Stimulated activated CD8-positive, alpha-beta memory T cell treated with anti-CD3 and anti-CD28 coated beads, Interleukin-12 subunit alpha, Interleukin-12 subunit beta, amount 100 ng/mL, for 24 hours (primary cell): ENCODE results near the gene SIGLEC1.

Experiments used
- DNase-seq: peaks from one replicate; pipeline ENCODE4 v3.0.0-alpha.2; 2020; ENCODE audit errors: extremely low read depth

SIGLEC1 gene

DNA sequence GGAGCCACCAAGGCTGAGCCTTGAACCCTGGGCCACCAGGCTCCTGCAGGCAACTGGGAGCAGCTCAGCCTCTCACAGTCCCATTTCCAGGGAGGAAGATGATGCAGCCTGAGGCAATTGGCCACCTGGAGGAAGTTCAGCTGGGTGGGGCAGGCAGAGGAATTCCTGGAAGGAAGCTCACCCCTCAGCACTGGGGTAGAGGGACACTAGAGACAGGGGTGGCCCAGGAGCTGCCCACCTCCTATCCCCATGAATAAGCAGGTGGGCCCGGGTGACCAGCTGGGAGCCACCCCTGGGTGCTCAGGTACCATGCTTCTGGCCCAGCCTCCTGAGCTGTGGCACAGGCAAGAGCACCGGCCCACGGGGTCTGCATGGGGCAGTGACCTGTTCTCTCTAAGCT lies 16.5 kb upstream of the SIGLEC1 start:
- no peak for DNase-seq

DNA sequence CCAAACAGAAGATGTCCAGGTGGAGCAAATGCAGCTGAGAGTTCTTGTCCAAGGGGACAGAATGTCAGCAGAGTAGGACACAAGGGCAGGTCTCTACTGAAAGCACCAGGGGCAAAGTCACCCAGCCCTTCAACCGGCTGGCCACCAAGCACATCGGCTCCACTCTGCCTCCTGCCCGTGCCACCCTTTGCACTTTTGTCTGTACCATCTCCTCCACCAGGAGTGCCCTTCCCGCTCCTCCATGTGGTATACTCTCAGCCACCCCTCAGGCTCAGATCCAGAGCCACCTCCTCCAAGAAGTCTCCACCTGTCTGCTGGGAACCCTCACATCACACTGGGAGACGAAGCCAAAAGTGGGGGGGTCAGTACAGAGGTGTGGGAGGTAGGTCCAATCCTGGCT lies 16.0 kb upstream of the SIGLEC1 start:
- DNase-seq = no peak

DNA sequence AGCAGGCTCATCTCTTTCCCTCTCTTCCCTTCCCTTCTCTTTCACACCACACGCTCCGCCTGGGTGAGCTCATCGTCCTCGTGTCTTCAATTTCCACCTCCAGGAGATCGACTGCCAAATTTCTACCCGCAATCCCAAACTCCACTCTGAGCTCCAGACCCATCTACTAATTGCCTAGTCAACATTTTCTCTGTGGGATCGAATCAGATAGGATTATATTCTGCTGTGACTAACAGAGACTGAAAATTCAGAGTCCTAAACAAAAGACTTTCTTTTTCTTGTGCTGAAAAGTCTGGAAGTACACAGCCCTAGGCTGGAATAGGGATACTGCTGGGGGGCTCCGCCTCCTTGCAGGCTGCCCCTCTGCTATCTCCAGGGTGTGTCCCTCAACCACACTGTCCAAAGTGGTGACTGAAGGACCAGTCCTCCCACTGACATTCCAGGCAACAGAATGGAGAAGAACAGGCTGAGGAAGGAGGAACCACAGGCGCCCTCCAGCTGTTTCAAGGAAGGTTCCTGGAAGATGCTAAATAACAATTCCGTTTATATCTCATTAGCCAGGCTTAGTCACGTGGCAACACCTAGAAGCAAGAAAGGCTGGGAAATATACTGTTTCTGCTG lies 15.1 kb upstream of the SIGLEC1 start:
- DNase-seq = no peak

DNA sequence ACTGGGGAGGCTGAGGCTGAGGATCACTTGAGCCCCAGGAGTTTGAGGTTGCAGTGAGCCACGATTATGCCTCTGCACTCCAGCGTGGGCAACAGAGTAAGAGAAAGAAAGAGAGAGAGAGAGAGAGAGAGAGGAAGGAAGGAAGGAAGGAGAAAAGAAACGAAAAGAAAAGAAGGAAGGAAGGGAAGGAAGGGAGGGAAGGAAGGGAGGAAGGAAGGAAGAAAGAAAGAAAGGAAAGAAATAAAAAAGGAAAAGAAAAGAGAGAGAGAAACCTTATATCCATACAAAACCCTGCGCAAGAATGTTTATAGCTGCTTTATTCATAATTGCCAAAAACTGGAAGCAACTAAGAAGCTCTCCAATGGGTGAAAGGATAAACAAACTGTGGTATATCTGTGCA lies 12.0 kb upstream of the SIGLEC1 start:
- DNase-seq = no peak

DNA sequence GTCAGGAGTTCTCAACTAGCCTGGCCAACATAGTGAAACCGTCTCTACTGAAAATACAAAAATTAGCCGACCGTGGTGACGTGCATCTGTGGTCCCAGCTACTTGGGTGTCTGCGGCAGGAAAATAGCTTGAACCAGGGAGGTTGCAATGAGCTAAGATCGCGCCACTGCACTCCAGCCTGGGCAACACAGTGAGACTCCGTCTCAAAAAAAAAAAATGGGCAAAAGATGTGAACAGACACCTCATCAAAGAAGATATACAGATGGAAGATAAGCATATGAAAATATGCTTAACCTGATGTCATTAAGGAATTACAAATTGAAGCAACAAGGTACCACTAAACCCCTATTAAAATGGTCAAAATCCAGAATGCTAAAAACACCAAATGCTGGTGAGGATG lies 10.9 kb upstream of the SIGLEC1 start:
- DNase-seq = no peak

DNA sequence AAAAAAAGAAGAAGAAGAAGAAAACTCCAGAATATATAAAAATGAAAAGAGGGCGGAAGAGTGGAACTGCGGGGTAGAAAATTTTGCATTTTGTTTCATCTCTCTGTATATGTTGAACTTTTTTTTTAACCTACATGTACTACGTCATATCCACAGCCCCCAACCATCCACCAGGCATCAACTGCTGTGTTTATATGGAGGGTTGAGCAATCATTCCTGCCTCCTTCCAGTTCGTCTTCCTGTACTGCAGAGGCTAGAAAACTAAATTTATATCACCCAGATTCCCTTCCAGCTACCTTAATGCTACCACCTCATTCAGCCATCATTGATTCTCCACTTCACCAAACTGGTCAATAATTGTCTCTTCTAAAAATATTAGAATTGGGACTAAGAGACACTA lies 9.5 kb upstream of the SIGLEC1 start:
- no peak for DNase-seq

DNA sequence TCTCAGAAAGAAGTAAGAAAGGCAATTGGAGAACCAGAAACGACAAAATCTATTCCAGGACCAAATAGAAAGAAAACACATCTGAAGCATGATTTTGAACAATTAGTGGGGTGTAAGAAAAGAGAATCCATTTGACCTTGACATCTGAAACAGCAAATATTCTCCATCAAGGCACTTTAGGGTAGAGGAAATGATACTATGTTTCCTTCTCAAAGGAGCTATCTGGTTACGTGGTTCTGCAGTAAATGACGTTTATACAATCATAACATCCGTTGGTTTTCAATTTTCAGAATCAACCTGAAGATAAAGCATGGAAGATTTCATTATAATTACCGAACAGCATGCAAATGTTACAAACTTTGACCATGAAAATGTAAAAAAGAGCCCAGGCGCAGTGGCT lies 8.2 kb upstream of the SIGLEC1 start:
- DNase-seq = no peak

DNA sequence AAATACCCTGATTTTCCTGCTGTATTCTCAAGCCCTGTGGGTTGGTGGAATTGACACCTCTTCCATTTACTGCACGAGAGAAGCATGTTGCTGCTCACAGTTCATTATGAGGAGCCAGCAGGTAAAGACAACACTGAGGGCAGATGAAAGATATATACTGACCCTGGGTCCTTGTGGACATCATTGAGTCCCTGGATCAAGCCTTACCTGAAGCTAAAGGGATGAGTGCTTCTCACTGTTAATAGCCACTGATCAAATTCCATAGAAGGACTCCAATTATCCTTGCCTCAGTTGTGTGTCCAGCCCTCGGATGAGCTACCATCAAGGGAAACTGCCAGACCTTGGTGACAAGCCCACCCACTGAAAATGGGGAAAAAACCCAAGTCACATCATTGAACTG lies 7.7 kb upstream of the SIGLEC1 start:
- DNase-seq = no peak

DNA sequence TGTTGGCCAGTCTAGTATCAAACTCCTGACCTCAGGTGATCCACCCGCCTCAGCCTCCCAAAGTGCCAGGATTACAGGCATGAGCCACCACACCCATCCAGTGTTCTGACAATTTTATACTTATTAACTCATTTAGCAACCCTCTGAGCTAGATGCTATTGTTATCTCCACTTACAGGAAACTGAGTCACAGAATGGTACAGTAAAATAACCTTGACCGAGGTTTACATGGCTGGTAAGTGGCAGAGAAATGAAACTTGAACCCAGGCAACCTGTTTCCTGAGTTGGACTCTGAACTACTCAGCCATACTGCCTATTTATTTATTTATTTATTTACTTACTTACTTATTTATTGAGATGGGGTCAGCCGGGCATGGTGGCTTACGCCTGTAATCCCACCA lies 6.6 kb upstream of the SIGLEC1 start:
- DNase-seq = no peak

DNA sequence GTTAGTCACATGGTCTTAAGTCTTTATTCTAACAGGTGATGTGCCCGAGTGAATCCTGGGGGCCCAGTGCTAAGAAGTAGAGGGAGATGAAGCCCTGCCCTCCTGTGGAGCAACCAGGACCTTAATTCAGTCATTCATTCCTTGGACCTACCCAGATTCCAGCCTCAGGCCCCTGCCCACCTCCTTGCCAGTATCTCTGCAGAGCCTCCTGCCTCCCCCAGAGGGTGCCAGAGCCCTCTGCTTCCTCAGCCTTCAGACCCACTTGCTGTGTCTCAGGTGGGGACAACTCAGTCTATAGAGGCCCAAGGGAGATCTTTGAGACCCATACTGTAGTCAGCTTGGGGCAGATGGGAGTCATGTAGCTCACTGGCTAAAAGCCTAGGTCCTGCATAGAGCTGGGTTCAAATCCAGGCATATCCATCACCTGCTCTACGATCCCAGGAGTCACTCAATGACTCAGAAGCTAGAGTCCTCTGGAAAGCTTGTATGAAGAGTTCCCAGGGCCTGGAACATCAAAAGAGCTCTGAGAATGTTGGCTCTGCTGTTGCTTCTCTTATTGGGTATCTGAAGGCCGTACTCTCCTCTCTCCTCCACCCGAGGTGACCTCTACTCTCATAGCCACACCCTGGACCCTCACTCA lies 3.9 kb upstream of the SIGLEC1 start:
- no peak for DNase-seq

DNA sequence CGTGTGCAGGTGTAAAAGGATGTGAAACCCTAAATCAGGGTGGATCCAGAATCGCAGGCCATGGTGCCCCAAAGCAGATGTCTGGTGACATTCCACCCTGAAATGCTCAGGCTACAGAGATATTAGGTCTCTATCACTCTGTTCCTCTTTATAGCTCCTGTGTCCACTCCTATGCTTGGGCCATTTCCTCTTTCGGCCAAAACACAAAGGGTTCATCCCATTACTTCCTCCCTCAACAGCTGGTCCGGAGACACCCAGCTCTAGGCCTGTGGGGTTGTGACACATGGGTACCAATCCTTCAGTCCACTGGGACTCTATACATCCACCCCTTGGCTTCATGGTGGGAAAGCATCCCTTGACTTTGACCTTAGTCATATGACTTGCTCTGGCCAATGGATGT lies 1.7 kb upstream of the SIGLEC1 start:
- DNase-seq = no peak

DNA sequence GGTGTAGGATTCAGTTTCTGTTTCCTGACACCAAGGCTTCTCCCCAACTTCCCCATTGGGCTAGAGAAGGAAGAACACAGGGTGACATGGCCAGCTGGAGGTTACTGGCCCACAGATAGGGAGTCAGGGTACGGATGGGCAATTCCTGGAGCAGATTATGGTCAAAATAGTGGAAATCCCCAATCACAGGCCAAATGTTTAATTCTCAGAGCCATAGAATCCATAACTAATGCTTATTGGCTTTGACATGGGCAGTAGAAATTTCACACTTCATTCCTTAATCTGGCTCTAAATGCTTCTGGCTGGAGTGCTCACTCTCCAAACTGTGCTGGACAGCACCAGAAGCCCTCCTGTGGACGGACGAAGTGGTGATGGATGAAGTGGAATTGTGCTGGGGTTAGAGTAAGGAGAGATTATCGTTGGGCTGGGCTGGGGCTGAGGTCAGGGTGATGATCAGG lies 887 bp downstream of the SIGLEC1 start:
- no peak for DNase-seq

DNA sequence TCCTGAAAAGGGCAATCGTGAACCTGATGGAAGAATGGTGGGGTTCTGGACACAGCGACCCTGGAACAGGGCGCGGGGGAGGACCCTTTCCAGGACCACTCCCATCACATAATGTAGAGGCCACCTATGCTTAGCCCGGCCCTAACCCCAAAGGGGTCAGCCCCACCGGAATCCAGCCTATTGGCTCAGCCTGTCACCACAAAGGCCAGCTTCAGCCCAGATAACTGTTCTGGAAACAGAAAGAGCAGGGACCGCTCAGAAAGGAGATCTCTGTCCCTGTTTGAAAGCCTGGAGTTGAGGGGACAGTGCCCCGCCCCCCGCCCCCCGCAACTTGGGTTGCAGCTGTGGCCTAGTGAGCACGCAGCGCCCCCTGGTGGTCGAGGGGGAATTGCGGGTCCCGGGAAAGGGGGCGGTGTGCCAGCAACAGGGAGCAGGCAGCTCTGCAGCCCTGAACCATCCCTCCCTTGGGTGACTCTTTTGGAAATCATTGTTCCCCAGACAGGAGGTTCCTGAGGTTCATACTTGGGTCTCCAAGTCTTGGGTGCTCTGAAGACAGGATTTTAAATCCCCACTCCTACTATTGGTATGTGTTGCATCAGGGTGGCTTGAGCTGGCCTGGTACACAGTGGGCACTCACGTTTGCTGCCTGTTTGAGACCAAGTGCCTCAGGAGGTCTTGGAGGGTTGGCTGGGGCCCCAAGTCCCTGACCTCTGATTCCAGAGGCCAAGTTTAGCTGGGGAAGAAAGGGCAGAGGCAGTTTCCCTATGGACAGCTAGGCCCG lies 1.5 kb downstream of the SIGLEC1 start:
- DNase-seq = peak; percentile 52

DNA sequence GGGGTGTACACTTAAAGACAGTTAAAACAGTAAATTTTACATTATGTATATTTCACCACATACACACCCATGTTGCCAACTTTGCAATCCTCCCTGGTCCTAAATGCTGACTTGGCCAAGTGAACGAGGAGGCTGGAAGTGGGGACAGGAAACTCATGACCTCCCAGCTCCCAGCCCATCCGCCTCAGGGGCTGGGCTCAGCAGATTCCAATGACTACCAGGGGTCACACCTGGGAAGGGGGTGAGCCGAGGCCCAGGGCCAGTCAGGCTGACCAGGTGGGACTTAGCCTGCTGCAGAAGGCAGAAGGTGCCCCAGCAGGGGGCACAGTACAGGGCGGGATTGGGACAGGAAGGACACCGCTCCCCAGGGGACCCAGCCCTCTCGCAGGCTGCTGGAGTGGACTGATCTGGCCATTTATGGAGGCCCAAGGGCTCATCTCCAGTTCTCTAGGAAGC lies 2.4 kb downstream of the SIGLEC1 start:
- DNase-seq = no peak

DNA sequence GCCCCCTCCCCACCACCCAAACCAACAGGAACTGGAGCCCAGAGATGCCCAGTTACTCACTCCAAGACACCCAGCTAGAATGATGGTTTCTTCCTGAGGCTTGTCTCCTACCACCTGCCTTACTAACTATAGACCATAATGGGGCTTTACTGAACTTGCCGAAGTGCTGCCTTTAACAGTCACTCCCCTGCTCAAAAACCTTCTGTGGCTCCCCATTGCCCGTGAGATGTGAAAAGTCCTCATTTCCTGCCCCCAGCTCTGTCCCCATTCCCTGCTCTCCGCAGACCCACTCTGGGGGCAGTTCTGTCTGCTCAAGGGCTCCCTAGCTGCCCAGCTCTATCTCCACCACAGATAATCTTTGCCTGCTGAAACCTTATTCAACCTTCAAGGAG lies 4.9 kb downstream of the SIGLEC1 start:
- no peak for DNase-seq

DNA sequence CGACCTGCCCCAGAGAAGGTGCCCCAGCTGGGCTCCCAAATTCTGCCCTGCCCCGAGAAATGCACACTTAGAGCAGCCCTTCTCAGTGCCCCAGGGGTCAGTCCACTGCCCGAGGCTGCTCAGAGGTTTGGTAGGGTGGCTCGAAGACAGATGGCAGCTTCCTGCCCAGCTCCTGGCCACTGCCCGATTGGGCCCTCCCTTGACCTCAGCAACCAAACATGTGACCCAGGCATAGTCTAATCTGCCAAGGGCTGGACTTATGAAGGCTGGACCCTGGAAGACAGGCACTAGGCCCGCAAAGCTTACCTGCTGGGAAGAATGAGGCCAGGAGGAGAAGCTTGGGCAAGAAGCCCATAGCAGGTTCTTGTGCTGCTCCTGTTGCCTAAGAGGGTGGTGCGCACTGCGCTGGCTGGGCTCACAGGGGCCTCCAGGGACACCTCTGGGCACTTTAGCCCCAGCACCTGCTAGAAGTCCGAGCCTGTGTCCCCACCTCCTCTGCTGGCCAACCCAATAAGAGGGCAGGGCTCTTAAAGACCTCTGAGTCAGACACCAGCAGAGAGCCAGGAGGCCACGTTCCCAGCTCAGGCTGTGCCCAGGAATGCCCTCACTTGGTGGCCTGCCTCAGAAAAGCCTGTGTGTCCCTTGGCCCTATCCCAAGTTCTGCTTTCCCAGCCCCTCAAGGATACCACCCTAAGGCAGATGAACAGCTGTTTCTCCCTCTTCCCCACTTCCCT lies 5.5 kb downstream of the SIGLEC1 start:
- no peak for DNase-seq

DNA sequence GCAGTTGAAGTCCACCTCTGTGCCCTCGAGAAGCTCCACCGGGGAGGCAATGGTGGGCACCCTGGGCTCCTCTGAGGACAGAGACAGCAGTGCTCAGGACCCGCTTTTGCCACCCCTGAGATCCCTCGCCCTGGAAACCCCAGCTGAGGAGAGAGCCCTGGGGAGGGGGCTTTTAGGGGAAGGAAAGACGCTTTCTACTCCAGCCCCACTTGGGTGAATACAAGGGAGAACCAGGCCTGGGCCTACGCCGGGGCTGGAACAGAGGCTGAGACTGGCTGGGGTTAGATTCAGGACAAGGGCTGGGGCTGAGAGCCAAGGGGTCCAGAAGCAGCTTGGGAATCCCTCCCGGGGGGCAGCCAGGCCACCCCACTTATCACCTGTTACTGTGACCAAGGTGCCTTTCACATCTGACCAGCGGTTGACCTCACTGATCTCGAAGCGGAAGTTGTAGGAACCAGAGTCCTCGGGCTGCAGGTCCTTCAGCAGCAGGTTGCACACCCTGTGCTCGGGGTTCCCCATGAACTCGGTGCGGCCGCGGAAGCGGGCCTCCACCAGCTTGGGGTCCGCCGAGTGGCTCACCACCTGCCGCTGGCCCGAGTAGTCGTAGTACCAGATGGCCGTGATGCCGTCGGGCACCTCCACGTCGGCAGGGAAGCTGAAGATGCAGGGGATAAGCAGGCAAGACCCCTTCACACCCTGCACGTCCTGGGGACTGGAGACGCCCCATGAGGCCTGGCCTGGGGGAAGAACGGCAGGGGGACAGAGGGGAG lies 6.2 kb downstream of the SIGLEC1 start:
- no peak for DNase-seq

DNA sequence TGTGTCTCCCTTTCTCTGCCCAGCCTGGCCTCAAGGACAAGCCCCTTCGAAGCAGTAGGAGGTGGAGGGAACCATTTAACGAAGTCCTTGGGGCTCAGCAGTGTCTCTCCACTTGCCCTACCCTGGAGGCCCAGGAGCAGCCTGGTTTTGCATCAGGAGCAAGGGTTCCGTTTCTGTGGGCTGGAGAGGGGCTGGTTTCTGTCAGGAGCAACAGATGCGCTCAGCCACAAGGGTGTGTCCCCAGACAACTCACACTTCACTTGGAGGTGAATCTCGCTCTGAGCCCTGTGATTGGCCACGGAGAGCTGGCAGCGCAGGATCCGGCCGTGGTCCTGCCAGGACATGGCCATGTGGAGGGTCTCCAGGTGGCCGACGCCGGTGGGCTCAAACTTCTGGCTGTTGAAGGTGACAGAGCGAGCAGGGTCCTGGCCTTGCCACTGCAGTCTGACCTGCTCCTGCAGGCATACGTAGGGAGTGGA lies 6.9 kb downstream of the SIGLEC1 start:
- DNase-seq = no peak

DNA sequence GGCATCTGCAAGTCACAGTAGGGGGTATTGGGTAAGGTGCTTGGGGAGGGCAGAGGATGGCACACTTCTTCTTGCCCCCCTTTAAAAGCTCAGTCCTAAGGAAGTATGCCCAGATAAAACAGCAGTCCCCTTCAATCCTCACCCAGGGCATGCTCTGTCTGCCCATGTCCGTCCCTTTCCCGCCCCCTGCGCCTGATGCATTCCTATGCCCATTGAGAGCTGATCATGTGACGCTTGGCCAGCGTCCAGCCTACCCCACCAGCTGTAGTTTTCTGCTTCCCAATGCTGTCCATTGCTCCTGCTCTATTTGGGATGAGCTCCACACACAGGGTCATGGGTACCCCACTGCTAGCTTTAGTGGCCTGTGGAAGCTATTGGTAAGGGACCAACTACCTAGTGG lies 8.3 kb downstream of the SIGLEC1 start:
- DNase-seq = no peak

DNA sequence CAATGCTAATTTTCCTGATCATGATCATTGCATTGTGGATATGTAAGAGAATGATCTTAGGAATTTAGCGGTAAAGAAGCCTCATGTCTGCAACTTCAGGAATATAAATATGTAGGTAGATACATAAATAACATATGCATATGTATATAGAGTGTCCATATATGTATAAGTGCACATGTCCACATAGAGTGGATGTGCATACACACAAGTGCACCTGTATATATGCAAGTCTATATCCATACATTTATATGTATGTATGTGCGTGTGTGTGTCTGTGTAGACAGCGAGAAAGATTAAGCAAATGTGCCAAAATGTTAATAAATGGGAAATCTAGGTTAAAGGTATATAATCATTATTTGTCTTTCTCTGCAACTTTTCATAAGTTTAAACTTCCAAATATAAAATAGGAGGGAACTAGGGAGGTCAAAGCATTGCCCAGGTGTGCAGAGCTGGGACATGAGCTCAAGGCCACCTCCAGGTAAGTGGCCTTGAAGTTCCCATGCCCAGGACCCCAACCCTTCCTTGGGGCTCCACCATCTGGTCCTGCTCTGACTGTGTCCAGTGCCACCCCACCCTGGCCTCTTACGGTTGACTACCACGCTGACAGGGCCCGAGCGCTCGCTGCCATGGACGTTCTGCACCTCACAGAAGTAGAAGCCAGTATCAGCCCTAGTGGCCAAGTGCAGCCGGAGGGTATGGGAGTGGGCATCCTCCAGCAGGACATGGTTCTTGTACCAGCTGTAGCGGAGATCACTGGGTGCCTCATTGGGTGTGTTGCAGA lies 9.6 kb downstream of the SIGLEC1 start:
- no peak for DNase-seq
